ENCODE measurements around the gene CCDC178. TPM values are rescaled to one million over a fixed set of nuclear protein-coding genes. Genes with fewer than 3 reads are reported as not detected.

Gene CCDC178
- total RNA-seq, 1 experiment from 2014 or later = not detected

DNA sequence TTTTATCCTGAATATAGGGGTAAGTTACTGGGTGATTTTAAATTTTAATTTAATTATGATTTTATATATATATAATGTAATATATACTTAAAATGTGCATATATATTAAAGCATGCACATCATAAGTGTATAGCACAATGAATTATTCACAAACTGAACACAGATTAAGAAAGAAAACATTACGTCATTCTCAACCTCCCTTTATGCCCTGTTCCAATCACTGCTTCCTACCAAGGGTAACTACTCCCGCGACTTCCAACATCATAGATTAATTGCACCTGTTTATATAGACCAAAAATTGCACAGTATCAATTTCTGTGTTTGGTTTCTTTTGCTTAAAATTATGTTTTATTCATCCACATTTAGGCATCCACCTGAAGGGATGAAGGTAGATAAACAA, 366.4 kb downstream of the CCDC178 start:
- Histone ChIP-seq H3K9me2 (ENCODE audit: insufficient read depth) (no peaks in the 10 kb centered on the region), H3K4me1 (ENCODE audit: control insufficient read depth in 1 of 2, insufficient read depth in 2 of 2, low read length in 2 of 2) (no peaks in the 10 kb centered on the region), H3K27me3 (ENCODE audit: insufficient read depth, low read length) (no peaks in the 10 kb centered on the region), H3K79me2 (ENCODE audit: insufficient read depth, low read length) (no peaks in the 10 kb centered on the region), H3K36me3 (ENCODE audit: control insufficient read depth in 1 of 2, insufficient read depth in 2 of 2, low read length in 2 of 2) (no peaks in the 10 kb centered on the region), H3K9ac (ENCODE audit: low read length) (no peak overlapping the region), H2AFZ (ENCODE audit: low read depth, low read length, poor library complexity, severe bottlenecking) (no peak overlapping the region), H3K9me3 (ENCODE audit: control insufficient read depth in 1 of 2, insufficient read depth in 1 of 2, low read depth in 1 of 2, low read length in 2 of 2) (peaks cover 10 to 11% of the 10 kb centered on the region in 2 experiments; a peak in 2 of 4 replicates), H4K20me1 (ENCODE audit: insufficient read depth) (no peaks in the 10 kb centered on the region; the same call in 1 of the 2 replicates), H3K27ac (ENCODE audit: low read depth, low read length) (no peak overlapping the region), H3K4me2 (ENCODE audit: low read length) (no peak overlapping the region), H3K4me3 (replicated peaks in 1 of 2; ENCODE audit: low read depth in 1 of 2, low read length in 2 of 2) (no peak overlapping the region)
- TF ChIP-seq TCF7L2 (IDR thresholded peaks at IDR 0.05; ENCODE audit: borderline replicate concordance, extremely low read depth, insufficient read depth, insufficient read length) = no peak
- TF ChIP-seq, protein P1, sequence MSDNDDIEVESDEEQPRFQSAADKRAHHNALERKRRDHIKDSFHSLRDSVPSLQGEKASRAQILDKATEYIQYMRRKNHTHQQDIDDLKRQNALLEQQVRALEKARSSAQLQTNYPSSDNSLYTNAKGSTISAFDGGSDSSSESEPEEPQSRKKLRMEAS (IDR thresholded peaks at IDR 0.05) = no peak
- DNase-seq (ENCODE audit: low read depth, low spot score) (no peak), ATAC-seq (no peak)
- CTCF ChIA-PET = no interaction called here
- POLR2A ChIA-PET = no interaction called here
- intact Hi-C loops (cut with micrococcal nuclease) = no loop called here
- RAD21 ChIA-PET (ENCODE audit: low non-redundant PET in 1 of 2, low total read pairs in 2 of 2, uncharacterized antibody in 2 of 2, unreplicated experiment in 2 of 2) = no interaction called here
- BruUV-seq (replicated peaks) = no TSS peak

DNA sequence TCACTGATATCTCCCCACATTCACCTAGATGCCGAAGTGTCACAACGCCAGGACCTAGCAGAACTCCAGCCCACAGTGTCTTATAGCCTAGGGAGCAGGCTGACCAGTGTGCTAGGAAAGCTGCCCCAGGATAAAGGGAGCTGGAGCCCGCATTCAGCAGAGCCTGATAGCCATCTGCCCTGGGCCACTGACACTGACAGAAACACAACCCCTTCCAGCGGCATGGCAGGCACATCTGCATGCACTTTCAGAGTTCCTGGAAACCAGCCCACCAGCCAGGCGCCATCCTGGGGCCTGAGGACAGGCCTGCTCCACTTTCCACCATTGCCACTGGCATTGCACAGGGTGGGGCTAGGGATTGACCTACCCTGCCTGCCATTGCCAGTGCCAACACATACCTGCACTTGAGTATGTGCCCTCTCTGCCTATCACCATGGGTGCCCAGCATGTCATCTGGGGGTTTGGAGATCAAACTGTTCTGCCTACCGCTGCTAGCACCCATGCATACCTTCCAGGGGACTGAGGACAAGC, 377.6 kb downstream of the CCDC178 start:
- DNase-seq (ENCODE audit: low read depth, low spot score) (no peak), ATAC-seq (no peak)
- intact Hi-C loops (cut with micrococcal nuclease) = no loop called here
- BruUV-seq (replicated peaks) = no TSS peak
- H2AFZ ChIP-seq (ENCODE audit: low read depth, low read length, poor library complexity, severe bottlenecking) = no peak overlapping the region
- no peak for TF ChIP-seq FOSL1 (IDR thresholded peaks at IDR 0.05; ENCODE audit: low read depth)
- TF ChIP-seq, protein P2, sequence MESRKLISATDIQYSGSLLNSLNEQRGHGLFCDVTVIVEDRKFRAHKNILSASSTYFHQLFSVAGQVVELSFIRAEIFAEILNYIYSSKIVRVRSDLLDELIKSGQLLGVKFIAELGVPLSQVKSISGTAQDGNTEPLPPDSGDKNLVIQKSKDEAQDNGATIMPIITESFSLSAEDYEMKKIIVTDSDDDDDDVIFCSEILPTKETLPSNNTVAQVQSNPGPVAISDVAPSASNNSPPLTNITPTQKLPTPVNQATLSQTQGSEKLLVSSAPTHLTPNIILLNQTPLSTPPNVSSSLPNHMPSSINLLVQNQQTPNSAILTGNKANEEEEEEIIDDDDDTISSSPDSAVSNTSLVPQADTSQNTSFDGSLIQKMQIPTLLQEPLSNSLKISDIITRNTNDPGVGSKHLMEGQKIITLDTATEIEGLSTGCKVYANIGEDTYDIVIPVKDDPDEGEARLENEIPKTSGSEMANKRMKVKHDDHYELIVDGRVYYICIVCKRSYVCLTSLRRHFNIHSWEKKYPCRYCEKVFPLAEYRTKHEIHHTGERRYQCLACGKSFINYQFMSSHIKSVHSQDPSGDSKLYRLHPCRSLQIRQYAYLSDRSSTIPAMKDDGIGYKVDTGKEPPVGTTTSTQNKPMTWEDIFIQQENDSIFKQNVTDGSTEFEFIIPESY (IDR thresholded peaks at IDR 0.05; ENCODE audit: extremely low read depth, insufficient replicate concordance, low read length) = no peak
- TF ChIP-seq TCF7L2 (IDR thresholded peaks at IDR 0.05; ENCODE audit: borderline replicate concordance, extremely low read depth, insufficient read depth, insufficient read length) = no peak
- TF ChIP-seq RAD21 (IDR thresholded peaks at IDR 0.05; ENCODE audit: low read depth) = no peak
- TF ChIP-seq POLR2A (IDR thresholded peaks at IDR 0.05; ENCODE audit: borderline replicate concordance, extremely low read depth, insufficient read depth, insufficient read length) = no peak
- ChIA-PET POLR2A (no interaction called here), RAD21 (ENCODE audit: low non-redundant PET in 1 of 2, low total read pairs in 2 of 2, uncharacterized antibody in 2 of 2, unreplicated experiment in 2 of 2) (no interaction called here), CTCF (no interaction called here)
- no peak overlapping the region for H3K9ac ChIP-seq (ENCODE audit: low read length)
- no peaks in the 10 kb centered on the region for H4K20me1 ChIP-seq (ENCODE audit: insufficient read depth)
- H3K4me1 ChIP-seq (ENCODE audit: control insufficient read depth in 1 of 2, insufficient read depth in 2 of 2, low read length in 2 of 2) = no peaks in the 10 kb centered on the region
- H3K9me2 ChIP-seq (ENCODE audit: insufficient read depth) = no peaks in the 10 kb centered on the region
- H3K9me3 ChIP-seq (ENCODE audit: control insufficient read depth in 1 of 2, insufficient read depth in 1 of 2, low read depth in 1 of 2, low read length in 2 of 2) = peaks cover 0 to 13% of the 10 kb centered on the region in 2 experiments; a peak in 2 of 4 replicates
- no peak overlapping the region for H3K4me3 ChIP-seq (replicated peaks in 1 of 2; ENCODE audit: low read depth in 1 of 2, low read length in 2 of 2)
- no peaks in the 10 kb centered on the region for H3K79me2 ChIP-seq (ENCODE audit: insufficient read depth, low read length)
- no peaks in the 10 kb centered on the region for H3K27me3 ChIP-seq (ENCODE audit: insufficient read depth, low read length)
- H3K4me2 ChIP-seq (ENCODE audit: low read length) = no peak overlapping the region
- H3K27ac ChIP-seq (ENCODE audit: low read depth, low read length) = no peak overlapping the region
- H3K36me3 ChIP-seq (ENCODE audit: control insufficient read depth in 1 of 2, insufficient read depth in 2 of 2, low read length in 2 of 2) = no peaks in the 10 kb centered on the region

Data from HCT116 (cell line).